SU-DHL-6 (cell line): ENCODE results near the gene CNKSR1.

ENCODE experiments used
- H2AFZ ChIP-seq: fragments of 200-600 bp; sonication (generic); 2 replicates; pipeline ENCODE4 v1.6.1; 2014; ENCODE audit warnings: low read depth, mild to moderate bottlenecking, moderate library complexity, mixed read lengths, antibody characterized with exemption, low read length; ENCODE audit not compliant: severe bottlenecking
- H3F3A ChIP-seq: fragments of 200-600 bp; shearing (Covaris generic); 2 replicates; pipeline ENCODE4 v1.6.0; 2016; ENCODE audit warnings: antibody characterized with exemption, mild to moderate bottlenecking; ENCODE audit not compliant: insufficient read depth
- H3K27ac ChIP-seq: fragments of 200-600 bp; sonication (generic); 2 replicates; pipeline ENCODE4 v1.5.1; 2016; ENCODE audit warnings: low read depth, mild to moderate bottlenecking, low read length, moderate library complexity, mixed read lengths
- H3K27me3 ChIP-seq: fragments of 200-600 bp; sonication (generic), shearing (Covaris generic); 2 replicates; pipeline ENCODE4 v1.6.0; 2014; ENCODE audit warnings: mild to moderate bottlenecking, low read length
- H3K36me3 ChIP-seq: fragments of 200-600 bp; sonication (generic); 2 replicates; pipeline ENCODE4 v1.6.1; 2014; ENCODE audit warnings: mild to moderate bottlenecking, low read length, mixed read lengths
- H3K4me2 ChIP-seq: fragments of 300-600, 200-600 bp; shearing (Covaris generic), sonication (generic); 2 replicates; pipeline ENCODE4 v1.6.0; 2014; ENCODE audit warnings: low read length, low read depth, mild to moderate bottlenecking; ENCODE audit not compliant: poor library complexity, severe bottlenecking
- H3K4me3 ChIP-seq: fragments of 200-600 bp; sonication (generic); 2 replicates; pipeline ENCODE4 v1.5.1; 2014; ENCODE audit warnings: antibody characterized with exemption, low read length, mild to moderate bottlenecking, mixed read lengths; ENCODE audit not compliant: insufficient read depth, poor library complexity, severe bottlenecking
- H3K79me2 ChIP-seq: fragments of 200-600 bp; sonication (generic); 2 replicates; pipeline ENCODE4 v1.6.1; 2014; ENCODE audit warnings: mild to moderate bottlenecking, low read length, moderate library complexity; ENCODE audit not compliant: insufficient read depth
- H3K9ac ChIP-seq: fragments of 200-600 bp; sonication (generic); 2 replicates; pipeline ENCODE4 v1.7.0; 2014; ENCODE audit warnings: mild to moderate bottlenecking, low read length
- H3K9me2 ChIP-seq: fragments of 200-600 bp; sonication (generic); replicated peaks from 2 replicates; pipeline ENCODE4 v1.6.1; 2014; ENCODE audit warnings: low read length; ENCODE audit not compliant: insufficient read depth
- H3K9me3 ChIP-seq: fragments of 200-600 bp; sonication (generic); 2 replicates; pipeline ENCODE4 v1.6.1; 2014; ENCODE audit warnings: low read length, mixed read lengths; ENCODE audit not compliant: insufficient read depth
- H4K20me1 ChIP-seq: fragments of 200-600 bp; sonication (generic); 2 replicates; pipeline ENCODE4 v1.6.1; 2014; ENCODE audit warnings: low read depth, mild to moderate bottlenecking, antibody characterized with exemption, low read length, moderate library complexity, mixed read lengths
- CTCF ChIP-seq: fragments of 200-600 bp; sonication (generic); IDR thresholded peaks from one replicate; pipeline ENCODE4 v1.5.1; 2017; ENCODE audit warnings: antibody characterized with exemption, mild to moderate bottlenecking, low read length, moderate library complexity; ENCODE audit not compliant: insufficient read depth, poor library complexity, severe bottlenecking
- EZH2phosphoT487 ChIP-seq: fragments of 200-600 bp; sonication (generic), shearing (Covaris generic); conservative IDR thresholded peaks from 2 replicates; pipeline ENCODE4 v1.6.1; 2018; ENCODE audit warnings: mild to moderate bottlenecking, antibody characterized with exemption, low read length, moderate library complexity, mixed read lengths

Gene CNKSR1

GRCh38 chr1:26189331-26189730 is 12.0 kb downstream of the CNKSR1 start:
- Histone ChIP-seq H3K9me3 (no peaks in the 10 kb centered on the region), H4K20me1 (no peaks in the 10 kb centered on the region), H3K9ac (no peak overlapping the region), H3K4me3 (no peak overlapping the region), H3K36me3 (no peaks in the 10 kb centered on the region), H3K27me3 (no peaks in the 10 kb centered on the region), H3K9me2 (no peaks in the 10 kb centered on the region), H3F3A (no peaks in the 10 kb centered on the region), H3K27ac (no peak overlapping the region), H3K4me2 (no peak overlapping the region), H3K79me2 (no peaks in the 10 kb centered on the region), H2AFZ (no peak overlapping the region)
- no peak for TF ChIP-seq EZH2phosphoT487
- TF ChIP-seq CTCF, result no peak

GRCh38 chr1:26189751-26190275 is 12.5 kb downstream of the CNKSR1 start:
- Histone ChIP-seq H3K9me3 (no peaks in the 10 kb centered on the region), H3K4me3 (no peak overlapping the region), H3K27me3 (no peaks in the 10 kb centered on the region), H3F3A (no peaks in the 10 kb centered on the region), H3K9me2 (no peaks in the 10 kb centered on the region), H3K36me3 (no peaks in the 10 kb centered on the region), H3K27ac (no peak overlapping the region), H3K9ac (no peak overlapping the region), H3K79me2 (no peaks in the 10 kb centered on the region), H4K20me1 (no peaks in the 10 kb centered on the region), H2AFZ (no peak overlapping the region), H3K4me2 (no peak overlapping the region)
- TF ChIP-seq CTCF, result no peak
- no peak for TF ChIP-seq EZH2phosphoT487

- Histone ChIP-seq H3K9me3 (no peaks in the 10 kb centered on the region), H3K27ac (no peak within 1 kb of the TSS), H2AFZ (no peak within 1 kb of the TSS), H3F3A (no peaks in the 10 kb centered on the region), H3K27me3 (no peaks in the 10 kb centered on the region), H4K20me1 (no peaks in the 10 kb centered on the region), H3K9ac (no peak within 1 kb of the TSS), H3K79me2 (no peaks in the 10 kb centered on the region), H3K4me3 (no peak within 1 kb of the TSS), H3K4me2 (no peak within 1 kb of the TSS), H3K36me3 (no peaks in the 10 kb centered on the region), H3K9me2 (no peaks in the 10 kb centered on the region)
- no peak for TF ChIP-seq EZH2phosphoT487
- TF ChIP-seq CTCF, result peak; percentile 25
These were observed 13.2 kb downstream of the CNKSR1 start, which contains the start of gene CATSPER4 for GRCh38 chr1:26190373-26190987. Gene CATSPER4 (plus strand): TSS chr1:26190602. CDS start chr1:26190628, 26 bp downstream.
